Measurements from ENCODE around the gene TBX1.

TBX1 gene

DNA sequence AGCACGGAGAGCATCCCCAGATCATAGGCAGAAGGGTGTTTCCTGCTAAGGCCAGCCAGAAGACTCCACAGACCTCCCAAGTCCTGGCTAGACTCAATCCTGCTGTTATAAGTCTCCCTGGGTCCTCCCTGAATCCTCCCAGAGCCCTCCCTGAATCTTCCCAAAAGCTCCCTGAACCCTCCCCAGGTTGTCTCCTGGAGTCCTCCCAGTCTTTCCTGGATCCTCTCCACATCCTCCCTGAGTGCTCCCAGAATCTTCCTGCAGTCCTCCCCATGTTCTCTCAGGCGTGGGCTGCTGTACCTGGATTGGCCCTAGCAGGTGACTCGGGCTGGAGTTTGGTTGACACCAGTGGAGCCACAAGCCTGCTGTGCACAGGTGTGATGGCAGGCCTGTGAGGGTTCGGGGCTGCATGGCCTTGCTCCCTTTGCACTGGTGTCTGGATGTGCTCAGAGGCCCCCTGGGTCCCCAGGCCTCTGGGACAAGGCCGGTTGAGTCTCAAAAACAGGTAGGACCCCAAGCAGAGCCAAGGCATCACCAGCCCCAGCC lies 25.7 kb upstream of the TBX1 start:
- FAIRE-seq: no peak

GRCh38 chr22:19735665-19736510 lies 24.7 kb upstream of the TBX1 start:
- FAIRE-seq: no peak
- no peak for TF ChIP-seq CTCF (IDR thresholded peaks at IDR 0.05; ENCODE audit: insufficient read depth, missing control alignments)
- no peak for DNase-seq (ENCODE audit: insufficient read length, low spot score)

More for the DNA sequence above, 25.7 kb upstream of the TBX1 start:
- TF ChIP-seq CTCF (IDR thresholded peaks at IDR 0.05; ENCODE audit: insufficient read depth, missing control alignments): no peak
- no peak for DNase-seq (ENCODE audit: insufficient read length, low spot score)

GRCh38 chr22:19737846-19738663 lies 22.5 kb upstream of the TBX1 start:
- FAIRE-seq: no peak
- no peak for DNase-seq (ENCODE audit: insufficient read length, low spot score)
- no peak for TF ChIP-seq CTCF (IDR thresholded peaks at IDR 0.05; ENCODE audit: insufficient read depth, missing control alignments)

DNA sequence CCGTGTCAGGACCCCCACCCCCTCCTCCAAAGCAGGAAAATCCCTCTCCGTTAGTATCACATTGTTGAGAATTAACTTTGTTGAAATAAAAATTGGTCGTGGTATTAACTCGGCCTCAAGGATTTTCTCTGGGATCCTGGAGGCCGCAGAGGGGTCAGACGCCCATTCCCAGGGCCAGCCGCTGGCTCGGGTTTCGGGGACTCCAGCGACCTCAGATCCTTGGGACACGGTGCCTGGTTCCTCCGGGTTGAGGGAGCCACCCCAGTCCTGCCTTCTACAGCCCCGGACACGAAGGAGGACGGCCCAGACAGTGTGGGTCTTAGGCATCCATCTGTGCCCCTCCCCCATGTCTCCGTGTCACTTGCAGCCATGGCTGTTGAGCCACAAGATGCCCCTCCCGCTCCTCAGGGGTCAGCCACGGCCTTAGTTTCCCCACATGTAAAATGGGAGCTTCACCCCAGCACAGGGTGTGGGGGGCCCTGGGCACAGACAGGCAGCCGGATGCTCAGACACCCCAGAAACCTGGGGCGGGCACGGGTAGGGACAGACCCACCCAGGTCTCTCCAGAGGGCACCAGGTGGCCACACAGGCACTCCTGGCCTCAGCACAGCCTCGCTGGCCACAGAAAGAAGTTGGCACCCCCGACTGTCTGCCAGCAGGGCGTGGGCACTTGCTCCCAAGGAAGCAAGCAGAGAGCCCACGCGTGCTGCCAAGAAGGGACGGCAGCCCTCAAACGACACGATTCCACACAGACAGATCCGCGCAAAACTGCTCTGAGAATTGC lies 21.7 kb upstream of the TBX1 start:
- FAIRE-seq (no peak), DNase-seq (ENCODE audit: insufficient read length, low spot score) (no peak)
- TF ChIP-seq CTCF (IDR thresholded peaks at IDR 0.05; ENCODE audit: insufficient read depth, missing control alignments): no peak

- no peak for TF ChIP-seq CTCF (IDR thresholded peaks at IDR 0.05; ENCODE audit: insufficient read depth, missing control alignments)
- DNase-seq (ENCODE audit: insufficient read length, low spot score): no peak
- no peak for FAIRE-seq
Observed at GRCh38 chr22:19739448-19739895, 21.1 kb upstream of the TBX1 start.

DNA sequence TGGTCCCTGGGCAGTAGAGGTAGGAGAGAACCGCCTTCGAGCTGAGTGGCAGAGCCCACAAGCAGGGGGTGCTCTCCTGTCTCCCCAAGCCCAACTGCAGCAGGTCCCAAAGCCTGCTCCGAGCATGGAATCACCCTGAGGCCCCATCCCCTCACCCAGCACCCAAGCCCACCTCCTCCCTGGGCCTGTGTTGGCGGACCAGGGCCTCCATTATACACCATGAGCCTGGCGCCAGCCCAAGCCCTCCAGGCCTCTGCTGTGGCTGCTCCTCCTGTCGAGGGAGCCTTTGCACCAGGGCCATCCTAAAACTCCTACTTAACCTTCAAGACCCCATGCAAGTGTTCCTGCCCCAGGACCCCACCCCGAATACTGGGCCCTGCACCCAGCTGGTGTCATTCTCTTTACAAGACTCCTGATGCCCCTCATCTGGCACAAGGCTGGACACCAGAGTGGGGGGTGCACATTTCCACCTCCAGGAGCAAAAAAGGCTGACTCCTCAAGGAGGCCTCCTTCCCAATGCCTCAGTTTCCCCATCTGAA lies 20.6 kb upstream of the TBX1 start:
- TF ChIP-seq CTCF (IDR thresholded peaks at IDR 0.05; ENCODE audit: insufficient read depth, missing control alignments): no peak
- FAIRE-seq (no peak), DNase-seq (ENCODE audit: insufficient read length, low spot score) (no peak)

Measured in D721Med (cell line).